ENCODE results near the gene PRR36.

Gene PRR36

GRCh38 chr19:7858109-7858770 lies 15.9 kb downstream of the PRR36 start:
- DNase-seq = no peak

- DNase-seq = no peak
Measured at GRCh38 chr19:7857727-7858108, 16.5 kb downstream of the PRR36 start.

- DNase-seq = no peak
Measured at GRCh38 chr19:7856679-7857663, 17.2 kb downstream of the PRR36 start.

GRCh38 chr19:7856109-7856591 lies 18.0 kb downstream of the PRR36 start:
- no peak for DNase-seq

GRCh38 chr19:7855426-7856108 lies 18.6 kb downstream of the PRR36 start:
- no peak for DNase-seq

- no peak for DNase-seq
Measured at GRCh38 chr19:7853770-7854128, 20.4 kb downstream of the PRR36 start.

- peak; percentile 72 for DNase-seq
Measured at GRCh38 chr19:7852851-7853769, 21.1 kb downstream of the PRR36 start.

GRCh38 chr19:7851623-7852500 lies 22.3 kb downstream of the PRR36 start:
- DNase-seq = no peak

GRCh38 chr19:7850945-7851622 lies 23.1 kb downstream of the PRR36 start:
- no peak for DNase-seq

GRCh38 chr19:7850000-7850813 lies 24.0 kb downstream of the PRR36 start:
- DNase-seq = no peak

- DNase-seq = no peak
Measured at GRCh38 chr19:7849631-7849999, 24.6 kb downstream of the PRR36 start.

- no peak for DNase-seq
Measured at GRCh38 chr19:7848779-7849457, 25.3 kb downstream of the PRR36 start.

GRCh38 chr19:7847664-7848063 lies 26.5 kb downstream of the PRR36 start:
- DNase-seq = no peak

- DNase-seq = no peak
Measured at GRCh38 chr19:7846155-7846646, 28.0 kb downstream of the PRR36 start.

GRCh38 chr19:7845390-7846154 lies 28.6 kb downstream of the PRR36 start:
- no peak for DNase-seq

GRCh38 chr19:7844951-7845350 lies 29.2 kb downstream of the PRR36 start:
- no peak for DNase-seq

- no peak for DNase-seq
Measured at GRCh38 chr19:7844405-7844804, 29.8 kb downstream of the PRR36 start.

GRCh38 chr19:7843521-7843920 lies 30.7 kb downstream of the PRR36 start:
- no peak for DNase-seq

Measured in NCI-H1048 (cell line).